ENCODE results near the gene AFG3L2. TPM values are rescaled to one million over a fixed set of nuclear protein-coding genes. Genes with fewer than 3 reads are reported as not detected.

The AFG3L2 gene
- total RNA-seq, 1 donor from 2014 or later = 47.7 TPM

GRCh38 chr18:12333506-12334290, 43.3 kb downstream of the AFG3L2 start:
- peaks cover 25% of the 10 kb centered on the region for H3K4me1 Mint-ChIP-seq
- H3K36me3 Mint-ChIP-seq = peaks cover 36% of the 10 kb centered on the region
- no peak overlapping the region for H3K4me3 Mint-ChIP-seq
- H3K9me3 Mint-ChIP-seq = no peaks in the 10 kb centered on the region
- DNase-seq (ENCODE audit: low spot score in 2 of 2, unreplicated experiment in 2 of 2) = no peak
- no peak for TF ChIP-seq CTCF (IDR thresholded peaks at IDR 0.05; ENCODE audit: unreplicated experiment)
- H3K27me3 Mint-ChIP-seq (ENCODE audit: low read depth) = no peaks in the 10 kb centered on the region
- no peak overlapping the region for H3K27ac Mint-ChIP-seq

GRCh38 chr18:12330766-12331165, 46.3 kb downstream of the AFG3L2 start:
- peaks cover 45% of the 10 kb centered on the region for H3K36me3 Mint-ChIP-seq
- peaks cover 5% of the 10 kb centered on the region for H3K4me1 Mint-ChIP-seq
- H3K27me3 Mint-ChIP-seq (ENCODE audit: low read depth) = no peaks in the 10 kb centered on the region
- H3K9me3 Mint-ChIP-seq = no peaks in the 10 kb centered on the region
- DNase-seq (ENCODE audit: low spot score in 2 of 2, unreplicated experiment in 2 of 2) = no peak
- H3K4me3 Mint-ChIP-seq = no peak overlapping the region
- no peak for TF ChIP-seq CTCF (IDR thresholded peaks at IDR 0.05; ENCODE audit: unreplicated experiment)
- no peak overlapping the region for H3K27ac Mint-ChIP-seq

- H3K27ac Mint-ChIP-seq = no peak overlapping the region
These were observed 47.8 kb downstream of the AFG3L2 start for GRCh38 chr18:12329125-12329698.

GRCh38 chr18:12328179-12328823, 48.7 kb downstream of the AFG3L2 start:
- TF ChIP-seq CTCF (IDR thresholded peaks at IDR 0.05; ENCODE audit: unreplicated experiment) = no peak
- H3K27ac Mint-ChIP-seq = no peak overlapping the region
- H3K36me3 Mint-ChIP-seq = peaks cover 41% of the 10 kb centered on the region
- no peaks in the 10 kb centered on the region for H3K27me3 Mint-ChIP-seq (ENCODE audit: low read depth)
- H3K4me3 Mint-ChIP-seq = no peak overlapping the region
- no peaks in the 10 kb centered on the region for H3K4me1 Mint-ChIP-seq
- no peak for DNase-seq (ENCODE audit: low spot score in 2 of 2, unreplicated experiment in 2 of 2)
- H3K9me3 Mint-ChIP-seq = no peaks in the 10 kb centered on the region

More at GRCh38 chr18:12329125-12329698, 47.8 kb downstream of the AFG3L2 start:
- no peaks in the 10 kb centered on the region for H3K4me1 Mint-ChIP-seq
- H3K9me3 Mint-ChIP-seq = no peaks in the 10 kb centered on the region
- no peak for TF ChIP-seq CTCF (IDR thresholded peaks at IDR 0.05; ENCODE audit: unreplicated experiment)
- no peak for DNase-seq (ENCODE audit: low spot score in 2 of 2, unreplicated experiment in 2 of 2)
- peaks cover 45% of the 10 kb centered on the region for H3K36me3 Mint-ChIP-seq
- no peaks in the 10 kb centered on the region for H3K27me3 Mint-ChIP-seq (ENCODE audit: low read depth)
- no peak overlapping the region for H3K4me3 Mint-ChIP-seq

- Mint-ChIP-seq H3K27me3 (ENCODE audit: low read depth) (no peaks in the 10 kb centered on the region), H3K4me1 (no peaks in the 10 kb centered on the region), H3K27ac (no peak overlapping the region), H3K4me3 (no peak overlapping the region), H3K9me3 (no peaks in the 10 kb centered on the region), H3K36me3 (peaks cover 43% of the 10 kb centered on the region)
- DNase-seq (ENCODE audit: low spot score in 2 of 2, unreplicated experiment in 2 of 2) = peak; percentile 54 to 72
- TF ChIP-seq CTCF (IDR thresholded peaks at IDR 0.05; ENCODE audit: unreplicated experiment) = peak; percentile 70
These were observed 49.4 kb downstream of the AFG3L2 start for GRCh38 chr18:12327510-12328178.
